GM12865 (cell line): ENCODE measurements around the gene LRRC7.
"Not testable (repeated sequence)": the region's sequence is repeated elsewhere in the genome, so short reads cannot be mapped to it uniquely, and the experiment has no call there.

ENCODE experiments used
- DNase-seq: peaks from one replicate; pipeline ENCODE4 v3.0.0; 2010; ENCODE audit warnings: low read depth
- H3K4me3 ChIP-seq: 2 replicates; pipeline ENCODE4 v1.5.1; 2011; ENCODE audit warnings: mild to moderate bottlenecking, low read depth, low read length, control low read depth
- TF ChIP-seq, protein P1 (sequence below): IDR thresholded peaks from 2 replicates; pipeline ENCODE4 v1.5.1; 2011; ENCODE audit warnings: low read length, control low read depth, low read depth, inconsistent platforms; ENCODE audit not compliant: insufficient read depth; ENCODE audit errors: missing control alignments

Gene LRRC7

GRCh38 chr1:69943030-69943429 is 375.3 kb downstream of the LRRC7 start:
- no peak for DNase-seq
- TF ChIP-seq, protein P1, sequence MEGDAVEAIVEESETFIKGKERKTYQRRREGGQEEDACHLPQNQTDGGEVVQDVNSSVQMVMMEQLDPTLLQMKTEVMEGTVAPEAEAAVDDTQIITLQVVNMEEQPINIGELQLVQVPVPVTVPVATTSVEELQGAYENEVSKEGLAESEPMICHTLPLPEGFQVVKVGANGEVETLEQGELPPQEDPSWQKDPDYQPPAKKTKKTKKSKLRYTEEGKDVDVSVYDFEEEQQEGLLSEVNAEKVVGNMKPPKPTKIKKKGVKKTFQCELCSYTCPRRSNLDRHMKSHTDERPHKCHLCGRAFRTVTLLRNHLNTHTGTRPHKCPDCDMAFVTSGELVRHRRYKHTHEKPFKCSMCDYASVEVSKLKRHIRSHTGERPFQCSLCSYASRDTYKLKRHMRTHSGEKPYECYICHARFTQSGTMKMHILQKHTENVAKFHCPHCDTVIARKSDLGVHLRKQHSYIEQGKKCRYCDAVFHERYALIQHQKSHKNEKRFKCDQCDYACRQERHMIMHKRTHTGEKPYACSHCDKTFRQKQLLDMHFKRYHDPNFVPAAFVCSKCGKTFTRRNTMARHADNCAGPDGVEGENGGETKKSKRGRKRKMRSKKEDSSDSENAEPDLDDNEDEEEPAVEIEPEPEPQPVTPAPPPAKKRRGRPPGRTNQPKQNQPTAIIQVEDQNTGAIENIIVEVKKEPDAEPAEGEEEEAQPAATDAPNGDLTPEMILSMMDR: no peak
- no peak overlapping the region for H3K4me3 ChIP-seq

DNA sequence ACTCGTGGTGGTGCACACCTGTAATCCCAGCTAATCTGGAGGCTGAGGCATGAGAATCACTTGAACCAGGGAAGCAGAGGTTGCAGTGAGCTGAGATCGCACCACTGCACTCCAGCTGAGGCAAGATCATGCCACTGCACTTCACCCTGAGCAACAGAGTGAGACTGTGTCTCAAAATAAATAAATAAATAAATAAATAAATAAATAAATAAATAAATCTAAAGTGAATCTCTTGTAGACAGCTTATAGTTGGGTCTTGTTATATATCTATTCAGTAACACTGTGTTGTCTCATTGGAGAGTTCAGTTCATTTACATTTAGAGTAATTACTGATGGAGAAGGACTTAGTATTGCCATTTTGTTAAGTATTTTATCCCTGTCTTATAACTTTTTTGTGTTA is 379.2 kb downstream of the LRRC7 start:
- no peak for DNase-seq
- no peak overlapping the region for H3K4me3 ChIP-seq
- TF ChIP-seq, protein P1: no peak

DNA sequence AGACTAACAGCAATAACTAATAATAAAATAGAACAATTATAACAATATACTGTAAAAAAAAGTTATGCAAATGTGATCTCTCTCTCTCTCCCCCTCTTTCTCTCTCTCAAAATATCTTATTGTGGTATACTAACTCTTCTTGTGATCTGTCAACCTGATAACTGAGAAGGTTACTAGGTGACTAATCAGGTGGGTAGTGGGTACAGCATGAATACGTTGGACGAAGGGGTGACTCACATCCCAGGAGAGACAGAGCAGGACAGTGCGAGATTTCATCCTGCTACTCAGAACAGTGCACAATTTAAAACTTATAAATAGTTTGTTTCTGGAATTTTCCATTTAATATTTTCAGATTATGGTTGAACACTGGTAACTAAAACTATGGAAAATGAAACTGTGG is 380.1 kb downstream of the LRRC7 start:
- TF ChIP-seq, protein P1: no peak
- H3K4me3 ChIP-seq: no peak overlapping the region
- DNase-seq: no peak

DNA sequence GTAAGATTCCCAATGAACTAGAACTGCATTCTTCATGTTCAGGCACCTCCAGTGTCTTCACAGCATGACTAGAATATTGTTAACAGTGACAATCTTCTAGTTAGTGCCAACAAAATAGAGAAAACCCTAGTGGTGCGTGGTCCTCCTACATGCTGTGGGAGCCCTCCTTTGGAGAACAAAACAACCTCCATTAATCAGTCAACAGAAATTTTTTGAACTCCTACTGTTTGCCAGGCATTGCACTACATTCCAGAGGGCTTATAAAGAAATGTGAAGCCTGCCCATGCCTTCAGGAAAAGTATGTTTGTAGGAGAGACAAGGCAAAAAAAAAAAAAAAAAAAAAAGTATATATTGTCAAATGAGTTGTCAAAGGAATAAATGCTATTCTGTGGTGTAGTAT is 385.0 kb downstream of the LRRC7 start:
- no peak overlapping the region for H3K4me3 ChIP-seq
- no peak for DNase-seq
- TF ChIP-seq, protein P1: no peak

DNA sequence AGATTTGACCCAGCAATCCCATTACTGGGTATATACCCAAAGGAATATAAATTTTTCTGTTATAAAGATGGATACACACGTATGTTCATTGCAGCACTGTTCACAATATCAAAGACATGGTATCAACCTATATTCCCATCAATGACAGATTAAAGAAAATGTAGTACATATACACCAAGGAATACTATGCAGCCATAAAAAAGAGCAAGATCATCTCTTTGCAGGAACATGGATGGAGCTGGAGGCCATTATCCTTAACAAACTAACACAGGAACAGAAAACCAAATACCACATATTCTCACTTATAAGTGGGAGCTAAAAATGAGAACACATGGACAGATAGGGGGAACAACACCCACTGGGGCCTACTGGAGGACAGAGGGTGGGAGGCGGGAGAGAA is 394.7 kb downstream of the LRRC7 start:
- DNase-seq, H3K4me3 ChIP-seq: not testable (repeated sequence)

DNA sequence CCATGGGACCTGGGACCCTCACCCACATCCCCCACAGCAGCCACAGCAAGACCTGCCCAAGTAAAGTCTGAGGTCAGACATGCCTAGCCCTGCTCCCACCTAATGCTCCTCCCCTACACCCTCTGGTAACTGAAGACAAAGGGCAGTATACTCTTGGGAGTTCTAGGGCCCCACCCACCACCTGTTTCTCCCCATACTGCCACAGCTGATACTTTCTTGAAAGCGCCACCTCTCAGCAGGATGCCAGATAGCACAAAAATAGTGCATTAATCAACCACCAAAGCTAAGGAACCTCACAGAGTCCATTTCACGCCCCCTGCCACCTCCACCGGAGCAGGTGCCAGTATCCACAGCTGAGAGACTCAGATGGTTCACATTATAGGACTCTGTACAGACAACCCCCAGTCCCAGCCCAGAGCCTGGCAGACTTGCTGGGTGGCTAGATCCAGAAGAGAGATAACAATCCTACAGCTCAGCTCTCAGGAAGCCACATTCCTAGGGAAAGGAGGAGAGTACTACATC is 399.6 kb downstream of the LRRC7 start:
- TF ChIP-seq, protein P1: no peak
- no peak overlapping the region for H3K4me3 ChIP-seq
- DNase-seq: peak; percentile 4

DNA sequence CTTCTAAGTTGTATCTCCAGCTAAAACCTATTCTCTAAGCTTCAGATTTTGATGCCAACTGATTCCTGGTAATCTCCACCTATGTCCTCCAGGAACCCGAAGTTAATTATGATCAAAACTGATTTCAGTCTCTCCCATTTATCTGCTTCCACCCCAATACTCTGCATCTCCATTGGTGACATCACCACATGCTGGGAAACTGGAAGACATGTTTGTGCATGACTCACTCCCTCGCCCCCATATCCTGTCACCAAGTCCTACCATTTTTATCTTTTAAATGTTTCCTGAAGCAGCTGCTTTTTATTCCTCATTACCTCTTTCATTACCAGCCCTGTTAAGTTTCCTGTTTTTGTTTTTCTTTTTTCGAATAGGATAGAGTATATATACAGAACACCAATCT is 409.2 kb downstream of the LRRC7 start:
- no peak overlapping the region for H3K4me3 ChIP-seq
- TF ChIP-seq, protein P1: no peak
- no peak for DNase-seq
